OCI-LY7 (cell line): ENCODE data around the gene WRNIP1. TPM values are rescaled to one million over a fixed set of nuclear protein-coding genes. Genes with fewer than 3 reads are reported as not detected.

Source experiments
- BruUV-seq: library from RNA; stranded (reverse); fragments of 400-500 nt; replicated peaks from 2 replicates; lab custom pipeline; 2021; lab: Mats Ljungman, UMichigan
- CTCF ChIA-PET: fragments of 300-600 bp; sonication (Branson Sonifier 250); formaldehyde crosslinking; loops from one replicate; lab custom pipeline; 2022; ENCODE audit warnings: antibody characterized with exemption; ENCODE audit not compliant: unreplicated experiment; lab: Charles Lee
- POLR2A ChIA-PET: fragments of 300-600 bp; sonication (Branson Sonifier 250); formaldehyde crosslinking; loops from one replicate; lab custom pipeline; 2022; ENCODE audit warnings: antibody characterized with exemption; lab: Charles Lee
- DNase-seq: peaks from one replicate; pipeline ENCODE4 v3.0.0-alpha.2; 2015; ENCODE audit warnings: low spot score
- H2AFZ ChIP-seq: fragments of 200-600 bp; sonication (generic), shearing (Covaris generic); 2 replicates; pipeline ENCODE4 v1.6.1; 2014; ENCODE audit warnings: mild to moderate bottlenecking, antibody characterized with exemption, low read length, moderate library complexity
- H3K27ac ChIP-seq: fragments of 200-600 bp; sonication (generic); 2 replicates; pipeline ENCODE4 v1.5.1; 2014; ENCODE audit warnings: mixed run types, low read depth, mild to moderate bottlenecking, moderate library complexity, low read length, inconsistent platforms; ENCODE audit not compliant: poor library complexity, severe bottlenecking
- H3K36me3 ChIP-seq: fragments of 200-600 bp; sonication (generic); 2 replicates; pipeline ENCODE4 v1.6.1; 2014; ENCODE audit warnings: mild to moderate bottlenecking, antibody characterized with exemption, low read length, moderate library complexity, mixed read lengths; ENCODE audit not compliant: insufficient read depth
- H3K4me1 ChIP-seq: fragments of 200-600 bp; sonication (generic); 2 replicates; pipeline ENCODE4 v1.5.1; 2014; ENCODE audit warnings: mild to moderate bottlenecking, low read length; ENCODE audit not compliant: insufficient read depth, poor library complexity, severe bottlenecking
- H3K4me2 ChIP-seq: fragments of 200-600 bp; sonication (generic); 2 replicates; pipeline ENCODE4 v1.6.1; 2014; ENCODE audit warnings: mild to moderate bottlenecking, low read length
- H3K4me3 ChIP-seq: fragments of 200-600 bp; sonication (generic); 2 replicates; pipeline ENCODE4 v1.5.1; 2014; ENCODE audit warnings: mild to moderate bottlenecking, low read depth, low read length; ENCODE audit not compliant: poor library complexity, severe bottlenecking
- H3K79me2 ChIP-seq: fragments of 200-600 bp; sonication (generic); 2 replicates; pipeline ENCODE4 v1.6.1; 2016; ENCODE audit warnings: low read depth, mild to moderate bottlenecking, low read length, moderate library complexity, mixed read lengths; ENCODE audit not compliant: insufficient read depth
- H3K9me2 ChIP-seq: fragments of 200-600 bp; sonication (generic); 2 replicates; pipeline ENCODE4 v1.6.1; 2016; ENCODE audit warnings: mild to moderate bottlenecking, low read length, mixed read lengths; ENCODE audit not compliant: insufficient read depth
- H3K9me3 ChIP-seq: fragments of 200-600 bp; sonication (generic); 2 replicates; pipeline ENCODE4 v1.6.1; 2014; ENCODE audit warnings: mild to moderate bottlenecking, mixed run types, low read length, mixed read lengths
- H4K20me1 ChIP-seq: fragments of 200-600 bp; sonication (generic); 2 replicates; pipeline ENCODE4 v1.6.1; 2014; ENCODE audit warnings: mild to moderate bottlenecking, antibody characterized with exemption, low read length, moderate library complexity, mixed read lengths; ENCODE audit not compliant: insufficient read depth
- CTCF ChIP-seq: fragments of 200-600 bp; sonication (generic); conservative IDR thresholded peaks from 2 replicates; pipeline ENCODE4 v1.5.1; 2014; ENCODE audit warnings: mild to moderate bottlenecking, antibody characterized with exemption, low read length, moderate library complexity, mixed read lengths
- EZH2phosphoT487 ChIP-seq: fragments of 200-600 bp; sonication (generic); IDR thresholded peaks from 2 replicates; pipeline ENCODE4 v1.6.1; 2018; ENCODE audit warnings: low read depth, borderline replicate concordance, mild to moderate bottlenecking, mixed run types, antibody characterized with exemption, low read length, moderate library complexity, mixed read lengths
- intact Hi-C: fragments of 100-400 bp; cut with micrococcal nuclease; formaldehyde crosslinking; loops from one replicate; pipeline ENCODE4 v1.10.0; 2022; ENCODE audit not compliant: unreplicated experiment
- total RNA-seq, 2 experiments: library from RNA; depleted of rRNA in 1 of 2; stranded (reverse); fragments of >200 nt in 1 of 2; shearing (Covaris generic) in 1 of 2; gene quantifications; 2 replicates each; pipeline ENCODE4 v1.2.3, GENCODE V29; 2014 to 2022

Gene WRNIP1
- total RNA-seq, 2 experiments from 2014 or later: 43.8 to 54.2 TPM

- Histone ChIP-seq H3K36me3 (no peaks in the 10 kb centered on the region), H3K4me1 (no peaks in the 10 kb centered on the region), H2AFZ (no peak overlapping the region), H3K4me3 (no peak overlapping the region), H4K20me1 (no peaks in the 10 kb centered on the region), H3K27ac (no peak overlapping the region), H3K4me2 (no peak overlapping the region), H3K79me2 (no peaks in the 10 kb centered on the region), H3K9me3 (no peaks in the 10 kb centered on the region), H3K9me2 (no peaks in the 10 kb centered on the region)
- TF ChIP-seq EZH2phosphoT487 (no peak), CTCF (no peak)
- ChIA-PET CTCF (no interaction called here), POLR2A (no interaction called here)
- intact Hi-C loops: no loop called here
- BruUV-seq: no TSS peak
- DNase-seq: no peak
Measured at GRCh38 chr6:2806644-2807043, 41.5 kb downstream of the WRNIP1 start.

GRCh38 chr6:2807342-2808090 lies 42.3 kb downstream of the WRNIP1 start:
- ChIA-PET POLR2A (no interaction called here), CTCF (no interaction called here)
- intact Hi-C loops: no loop called here

More at GRCh38 chr6:2807342-2808090, 42.3 kb downstream of the WRNIP1 start:
- no peaks in the 10 kb centered on the region for H3K36me3 ChIP-seq
- H3K4me2 ChIP-seq: no peak overlapping the region
- H3K27ac ChIP-seq: no peak overlapping the region
- no peak for DNase-seq
- H3K9me2 ChIP-seq: no peaks in the 10 kb centered on the region
- TF ChIP-seq EZH2phosphoT487 (no peak), CTCF (no peak)
- H3K4me3 ChIP-seq: no peak overlapping the region
- no peaks in the 10 kb centered on the region for H3K79me2 ChIP-seq
- H4K20me1 ChIP-seq: no peaks in the 10 kb centered on the region
- no TSS peak for BruUV-seq
- H2AFZ ChIP-seq: no peak overlapping the region
- H3K4me1 ChIP-seq: no peaks in the 10 kb centered on the region
- H3K9me3 ChIP-seq: no peaks in the 10 kb centered on the region
